OCI-LY3 (cell line): Measurements from ENCODE around the gene ZNF22.

Source experiments
- H2AFZ ChIP-seq: fragments of 200-600, 300-600 bp; shearing (Covaris generic); 2 replicates; pipeline ENCODE4 v1.6.0; 2014; ENCODE audit warnings: antibody characterized with exemption, low read depth, low read length
- H3K27ac ChIP-seq: fragments of 200-600, 300-600 bp; sonication (generic); 2 replicates; pipeline ENCODE4 v1.5.1; 2014; ENCODE audit warnings: mild to moderate bottlenecking, low read length, moderate library complexity, mixed read lengths
- H3K27me3 ChIP-seq: fragments of 200-600, 300-600 bp; sonication (generic); 2 replicates; pipeline ENCODE4 v1.6.1; 2014; ENCODE audit warnings: low read depth, low read length, mixed read lengths
- H3K36me3 ChIP-seq: fragments of 200-600, 300-600 bp; sonication (generic); replicated peaks from 2 replicates; pipeline ENCODE3; 2014; ENCODE audit warnings: low read depth, low read length, mixed read lengths
- H3K4me1 ChIP-seq: fragments of 300-600, 200-600 bp; sonication (generic); 2 replicates; pipeline ENCODE4 v1.6.1; 2014; ENCODE audit warnings: low read length, mixed read lengths
- H3K4me2 ChIP-seq: fragments of 200-600, 300-600 bp; sonication (generic); 2 replicates; pipeline ENCODE4 v1.6.1; 2014; ENCODE audit warnings: low read length, mixed read lengths
- H3K4me3 ChIP-seq: fragments of 300-600, 200-600 bp; sonication (generic); 2 replicates; pipeline ENCODE4 v1.5.1; 2014; ENCODE audit warnings: antibody characterized with exemption, mild to moderate bottlenecking, low read length, moderate library complexity
- H3K79me2 ChIP-seq: fragments of 300-600, 200-600 bp; shearing (Covaris generic); 2 replicates; pipeline ENCODE4 v1.6.1; 2014; ENCODE audit warnings: mild to moderate bottlenecking, low read length, mixed read lengths
- H3K9ac ChIP-seq: fragments of 300-600, 200-600 bp; shearing (Covaris generic); 2 replicates; pipeline ENCODE4 v1.6.0; 2014; ENCODE audit warnings: mild to moderate bottlenecking, low read length, moderate library complexity
- H3K9me3 ChIP-seq: fragments of 200-600, 300-600 bp; shearing (Covaris generic); 2 replicates; pipeline ENCODE4 v1.6.1; 2014; ENCODE audit warnings: low read length, mixed read lengths; ENCODE audit not compliant: insufficient read depth
- H4K20me1 ChIP-seq: fragments of 200-600, 300-600 bp; sonication (generic); 2 replicates; pipeline ENCODE4 v1.6.1; 2016; ENCODE audit warnings: low read length, mixed read lengths; ENCODE audit not compliant: insufficient read depth
- CTCF ChIP-seq: fragments of 200-600, 300-600 bp; sonication (generic); IDR thresholded peaks from 2 replicates; pipeline ENCODE4 v1.5.1; 2014; ENCODE audit warnings: antibody characterized with exemption, low read length, low read depth
- EZH2phosphoT487 ChIP-seq: fragments of 200-600 bp; shearing (Covaris generic); IDR thresholded peaks from 2 replicates; pipeline ENCODE4 v1.6.1; 2018; ENCODE audit warnings: antibody characterized with exemption, mixed run types, low read depth

Gene ZNF22

GRCh38 chr10:45003432-45004000 is 2.8 kb downstream of the ZNF22 start:
- Histone ChIP-seq H3K27ac (no peak overlapping the region), H3K9me3 (no peaks in the 10 kb centered on the region), H3K36me3 (peaks cover 8% of the 10 kb centered on the region), H3K27me3 (no peaks in the 10 kb centered on the region), H3K4me1 (peaks cover 4% of the 10 kb centered on the region), H3K4me2 (no peak overlapping the region), H2AFZ (no peak overlapping the region), H3K79me2 (peaks cover 24% of the 10 kb centered on the region), H3K9ac (no peak overlapping the region), H4K20me1 (no peaks in the 10 kb centered on the region), H3K4me3 (no peak overlapping the region)
- TF ChIP-seq EZH2phosphoT487 (no peak), CTCF (no peak)

GRCh38 chr10:45004661-45005060 is 3.9 kb downstream of the ZNF22 start:
- H3K79me2 ChIP-seq: peaks cover 24% of the 10 kb centered on the region
- no peaks in the 10 kb centered on the region for H3K27me3 ChIP-seq
- H3K36me3 ChIP-seq: peaks cover 8% of the 10 kb centered on the region
- no peak overlapping the region for H3K27ac ChIP-seq
- no peak overlapping the region for H2AFZ ChIP-seq
- TF ChIP-seq CTCF (no peak), EZH2phosphoT487 (no peak)
- H4K20me1 ChIP-seq: no peaks in the 10 kb centered on the region
- H3K9me3 ChIP-seq: no peaks in the 10 kb centered on the region
- H3K4me1 ChIP-seq: peaks cover 4% of the 10 kb centered on the region
- no peak overlapping the region for H3K4me2 ChIP-seq
- H3K4me3 ChIP-seq: no peak overlapping the region
- H3K9ac ChIP-seq: no peak overlapping the region

- H3K4me3 ChIP-seq: no peak overlapping the region
- no peak for TF ChIP-seq CTCF
- TF ChIP-seq EZH2phosphoT487: no peak
- no peak overlapping the region for H3K4me2 ChIP-seq
- H4K20me1 ChIP-seq: no peaks in the 10 kb centered on the region
- H3K9me3 ChIP-seq: no peaks in the 10 kb centered on the region
- H2AFZ ChIP-seq: no peak overlapping the region
- H3K36me3 ChIP-seq: peaks cover 8% of the 10 kb centered on the region
- H3K4me1 ChIP-seq: peaks cover 2% of the 10 kb centered on the region
- no peak overlapping the region for H3K27ac ChIP-seq
- H3K9ac ChIP-seq: no peak overlapping the region
- H3K79me2 ChIP-seq: peaks cover 24% of the 10 kb centered on the region
- no peaks in the 10 kb centered on the region for H3K27me3 ChIP-seq
Observed at GRCh38 chr10:45005284-45005683, 4.6 kb downstream of the ZNF22 start.

GRCh38 chr10:45006276-45007030 is 5.7 kb downstream of the ZNF22 start:
- Histone ChIP-seq H3K27ac (no peak overlapping the region), H3K9ac (no peak overlapping the region), H3K79me2 (peaks cover 19% of the 10 kb centered on the region), H3K36me3 (peaks cover 8% of the 10 kb centered on the region), H3K4me1 (no peaks in the 10 kb centered on the region), H3K27me3 (no peaks in the 10 kb centered on the region), H3K9me3 (no peaks in the 10 kb centered on the region), H3K4me2 (no peak overlapping the region), H4K20me1 (no peaks in the 10 kb centered on the region), H2AFZ (no peak overlapping the region), H3K4me3 (no peak overlapping the region)
- no peak for TF ChIP-seq CTCF
- no peak for TF ChIP-seq EZH2phosphoT487
